GM19193 (cell line): ENCODE measurements around the gene EME2.

Experiments used
- POLR2A ChIP-seq: IDR thresholded peaks from 4 replicates; pipeline ENCODE4 v1.6.1; 2011; ENCODE audit not compliant: insufficient read depth, insufficient read length; ENCODE audit errors: extremely low read depth

The EME2 gene

GRCh38 chr16:1769402-1770300 is 3.0 kb upstream of the EME2 start:
- TF ChIP-seq POLR2A, result no peak

GRCh38 chr16:1770328-1771187 is 2.1 kb upstream of the EME2 start:
- peak; percentile 45 for TF ChIP-seq POLR2A

GRCh38 chr16:1771188-1771863 is 1.3 kb upstream of the EME2 start, which contains the start of gene NME3:
NME3 (minus strand) TSS chr16:1771543; CDS start chr16:1771534, 9 bp downstream.
- TF ChIP-seq POLR2A, result peak; percentile 42

- no peak for TF ChIP-seq POLR2A
Observed at GRCh38 chr16:1771864-1772361, 697 bp upstream of the EME2 start.

GRCh38 chr16:1772908-1773702 is 495 bp downstream of the EME2 start, which contains the start of gene MRPS34:
MRPS34 (minus strand) TSS chr16:1773134; CDS start chr16:1773119, 15 bp downstream.
- TF ChIP-seq POLR2A, result peak; percentile 89

- TF ChIP-seq POLR2A, result no peak
Observed at GRCh38 chr16:1773703-1774447, 1.3 kb downstream of the EME2 start.

- no peak for TF ChIP-seq POLR2A
Observed at GRCh38 chr16:1774448-1774780, 1.8 kb downstream of the EME2 start.

GRCh38 chr16:1775006-1775845 is 2.6 kb downstream of the EME2 start:
- no peak for TF ChIP-seq POLR2A

GRCh38 chr16:1775846-1776671 is 3.4 kb downstream of the EME2 start:
- TF ChIP-seq POLR2A, result no peak

- no peak for TF ChIP-seq POLR2A
Observed at GRCh38 chr16:1776672-1776955, 4.0 kb downstream of the EME2 start.

GRCh38 chr16:1776991-1777374 is 4.4 kb downstream of the EME2 start:
- TF ChIP-seq POLR2A, result no peak
